HG03196 (cell line): ENCODE data around the gene NEUROD1.

Source experiments
- ATAC-seq: cut with Tn5 transposase; IDR thresholded peaks from one replicate; pipeline ENCODE4 v1.9.1; 2021; ENCODE audit not compliant: unreplicated experiment

NEUROD1 gene

GRCh38 chr2:181643151-181643550 lies 37.2 kb downstream of the NEUROD1 start:
- ATAC-seq: no peak

GRCh38 chr2:181642086-181642485 lies 38.2 kb downstream of the NEUROD1 start:
- no peak for ATAC-seq

GRCh38 chr2:181639686-181640085 lies 40.6 kb downstream of the NEUROD1 start:
- ATAC-seq: no peak

- ATAC-seq: peak; percentile 66
Observed at GRCh38 chr2:181632733-181633401, 47.5 kb downstream of the NEUROD1 start.

- ATAC-seq: no peak
Observed at GRCh38 chr2:181628590-181629585, 51.4 kb downstream of the NEUROD1 start.

GRCh38 chr2:181627545-181627944 lies 52.8 kb downstream of the NEUROD1 start:
- no peak for ATAC-seq

- ATAC-seq: no peak
Observed at GRCh38 chr2:181626671-181627070, 53.6 kb downstream of the NEUROD1 start.
